Measurements from ENCODE around the gene GADL1.
A peak's percentile ranks its signal among the peaks of the same experiment; 100 is the strongest.

The GADL1 gene

GRCh38 chr3:30894521-30895251 lies at the start of gene GADL1:
Gene GADL1, minus strand, starts transcription at chr3:30894661. Its CDS starts 47 bp downstream, at chr3:30894614.
- DNase-seq: no peak

- no peak for DNase-seq
Observed at GRCh38 chr3:30944124-30944523, 49.7 kb upstream of the GADL1 start.

GRCh38 chr3:30943206-30943605 lies 48.7 kb upstream of the GADL1 start:
- no peak for DNase-seq

- no peak for DNase-seq
Observed at GRCh38 chr3:30941342-30941741, 46.9 kb upstream of the GADL1 start.

GRCh38 chr3:30940740-30941139 lies 46.3 kb upstream of the GADL1 start:
- DNase-seq: no peak

- peak; percentile 48 for DNase-seq
Observed at GRCh38 chr3:30934208-30934550, 39.7 kb upstream of the GADL1 start.

- DNase-seq: peak; percentile 48
Observed at GRCh38 chr3:30933478-30934207, 39.2 kb upstream of the GADL1 start.

GRCh38 chr3:30932513-30933098 lies 38.1 kb upstream of the GADL1 start:
- no peak for DNase-seq

- DNase-seq: no peak
Observed at GRCh38 chr3:30924763-30925162, 30.3 kb upstream of the GADL1 start.

- no peak for DNase-seq
Observed at GRCh38 chr3:30919564-30919963, 25.1 kb upstream of the GADL1 start.

GRCh38 chr3:30918761-30919160 lies 24.3 kb upstream of the GADL1 start:
- DNase-seq: no peak

- DNase-seq: no peak
Observed at GRCh38 chr3:30915782-30916181, 21.3 kb upstream of the GADL1 start.

- DNase-seq: no peak
Observed at GRCh38 chr3:30914696-30915095, 20.2 kb upstream of the GADL1 start.

- DNase-seq: no peak
Observed at GRCh38 chr3:30913176-30913575, 18.7 kb upstream of the GADL1 start.

- no peak for DNase-seq
Observed at GRCh38 chr3:30912301-30912700, 17.8 kb upstream of the GADL1 start.

- DNase-seq: peak; percentile 11
Observed at GRCh38 chr3:30908456-30909037, 14.1 kb upstream of the GADL1 start.

- no peak for DNase-seq
Observed at GRCh38 chr3:30904996-30905395, 10.5 kb upstream of the GADL1 start.

GRCh38 chr3:30895329-30895728 lies 868 bp upstream of the GADL1 start:
- no peak for DNase-seq

GRCh38 chr3:30893678-30894325 lies 659 bp downstream of the GADL1 start:
- no peak for DNase-seq

- no peak for DNase-seq
Observed at GRCh38 chr3:30890907-30891306, 3.6 kb downstream of the GADL1 start.

GRCh38 chr3:30886888-30887287 lies 7.6 kb downstream of the GADL1 start:
- no peak for DNase-seq

GRCh38 chr3:30878862-30879261 lies 15.6 kb downstream of the GADL1 start:
- DNase-seq: no peak

- DNase-seq: no peak
Observed at GRCh38 chr3:30875505-30875904, 19.0 kb downstream of the GADL1 start.
